H54 (cell line): ENCODE measurements around the gene AKT3.

ENCODE experiments used
- DNase-seq: peaks from one replicate; pipeline ENCODE4 v3.0.0; 2011; ENCODE audit warnings: low spot score, mixed read lengths; ENCODE audit not compliant: insufficient read length
- FAIRE-seq: peaks from 3 replicates; lab custom pipeline; 2011; peaks lifted over from hg19 to GRCh38; lab: Jason Lieb, UNC
- POLR2A ChIP-seq: IDR thresholded peaks from 2 replicates; pipeline ENCODE4 v1.6.1; 2011; ENCODE audit warnings: low read depth, mild to moderate bottlenecking, low read length

The AKT3 gene

GRCh38 chr1:243740255-243740999, 109.6 kb downstream of the AKT3 start:
- TF ChIP-seq POLR2A: no peak
- no peak for DNase-seq
- no peak for FAIRE-seq

GRCh38 chr1:243739335-243740003, 110.6 kb downstream of the AKT3 start:
- no peak for TF ChIP-seq POLR2A
- no peak for FAIRE-seq
- DNase-seq: no peak

GRCh38 chr1:243738020-243738419, 112.0 kb downstream of the AKT3 start:
- TF ChIP-seq POLR2A: no peak
- FAIRE-seq: no peak
- DNase-seq: no peak

GRCh38 chr1:243735457-243735856, 114.6 kb downstream of the AKT3 start:
- DNase-seq (no peak), FAIRE-seq (no peak)
- TF ChIP-seq POLR2A: no peak

GRCh38 chr1:243734308-243734695, 115.7 kb downstream of the AKT3 start:
- no peak for FAIRE-seq
- DNase-seq: no peak
- no peak for TF ChIP-seq POLR2A

GRCh38 chr1:243733670-243734307, 116.3 kb downstream of the AKT3 start:
- no peak for FAIRE-seq
- DNase-seq: no peak
- no peak for TF ChIP-seq POLR2A

GRCh38 chr1:243732637-243733036, 117.4 kb downstream of the AKT3 start:
- no peak for TF ChIP-seq POLR2A
- no peak for DNase-seq
- FAIRE-seq: peak; percentile 77

GRCh38 chr1:243731974-243732625, 117.9 kb downstream of the AKT3 start:
- FAIRE-seq: no peak
- TF ChIP-seq POLR2A: no peak
- DNase-seq: no peak

- no peak for TF ChIP-seq POLR2A
- FAIRE-seq (no peak), DNase-seq (no peak)
These were observed 118.6 kb downstream of the AKT3 start for GRCh38 chr1:243731301-243731891.

- TF ChIP-seq POLR2A: no peak
- FAIRE-seq: no peak
- DNase-seq: no peak
These were observed 119.4 kb downstream of the AKT3 start for GRCh38 chr1:243730487-243731150.

GRCh38 chr1:243729956-243730355, 120.1 kb downstream of the AKT3 start:
- no peak for TF ChIP-seq POLR2A
- no peak for FAIRE-seq
- DNase-seq: no peak

GRCh38 chr1:243727503-243728203, 122.4 kb downstream of the AKT3 start:
- TF ChIP-seq POLR2A: no peak
- DNase-seq (no peak), FAIRE-seq (no peak)

GRCh38 chr1:243726806-243727502, 123.1 kb downstream of the AKT3 start:
- DNase-seq: no peak
- TF ChIP-seq POLR2A: no peak
- no peak for FAIRE-seq
